Ovary (tissue), 3 donors: ENCODE measurements around the gene SNHG17.

Experiments
- EP300 ChIP-seq: sonication (generic); formaldehyde crosslinking; IDR thresholded peaks from one replicate; pipeline ENCODE4 v1.6.1; 2017; ENCODE audit warnings: antibody characterized with exemption
- POLR2A ChIP-seq: fragments of 450-650 bp; IDR thresholded peaks from one replicate; pipeline ENCODE4 v1.6.1; 2017; ENCODE audit warnings: antibody characterized with exemption, mild to moderate bottlenecking, moderate library complexity
- TF ChIP-seq, protein P1 (sequence below), 3 donors: fragments of 450-650 bp in 2 of 3; fragments of 200-600 bp in 1 of 3; IDR thresholded peaks; one replicate each; pipeline versions ENCODE4 v1.5.1 to v1.8.0; 2016 to 2022; ENCODE audit warnings: antibody characterized with exemption in 3 of 3, mild to moderate bottlenecking in 1 of 3
- donor health status: DM: no; HTN: no; CAD: no.

DNA sequence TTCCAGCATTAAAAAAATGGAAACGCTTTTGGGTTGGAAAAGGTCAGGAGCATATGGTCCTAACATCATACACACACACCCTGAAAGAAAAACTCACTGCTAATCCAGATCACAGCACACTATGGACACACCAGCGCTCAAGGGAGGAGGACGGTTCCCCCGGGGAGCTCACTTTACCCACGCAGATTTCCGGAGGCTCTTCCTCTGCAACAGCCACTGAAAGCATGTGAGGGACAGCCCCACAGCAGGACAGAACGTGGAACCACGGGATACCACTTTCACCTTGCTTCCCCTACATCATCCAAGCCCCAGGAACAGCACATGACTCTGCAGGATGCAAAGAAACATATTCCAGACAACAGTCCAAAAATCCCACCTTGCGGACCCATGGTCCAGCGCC lies 13.2 kb downstream of the SNHG17 start:
- TF ChIP-seq, protein P1, sequence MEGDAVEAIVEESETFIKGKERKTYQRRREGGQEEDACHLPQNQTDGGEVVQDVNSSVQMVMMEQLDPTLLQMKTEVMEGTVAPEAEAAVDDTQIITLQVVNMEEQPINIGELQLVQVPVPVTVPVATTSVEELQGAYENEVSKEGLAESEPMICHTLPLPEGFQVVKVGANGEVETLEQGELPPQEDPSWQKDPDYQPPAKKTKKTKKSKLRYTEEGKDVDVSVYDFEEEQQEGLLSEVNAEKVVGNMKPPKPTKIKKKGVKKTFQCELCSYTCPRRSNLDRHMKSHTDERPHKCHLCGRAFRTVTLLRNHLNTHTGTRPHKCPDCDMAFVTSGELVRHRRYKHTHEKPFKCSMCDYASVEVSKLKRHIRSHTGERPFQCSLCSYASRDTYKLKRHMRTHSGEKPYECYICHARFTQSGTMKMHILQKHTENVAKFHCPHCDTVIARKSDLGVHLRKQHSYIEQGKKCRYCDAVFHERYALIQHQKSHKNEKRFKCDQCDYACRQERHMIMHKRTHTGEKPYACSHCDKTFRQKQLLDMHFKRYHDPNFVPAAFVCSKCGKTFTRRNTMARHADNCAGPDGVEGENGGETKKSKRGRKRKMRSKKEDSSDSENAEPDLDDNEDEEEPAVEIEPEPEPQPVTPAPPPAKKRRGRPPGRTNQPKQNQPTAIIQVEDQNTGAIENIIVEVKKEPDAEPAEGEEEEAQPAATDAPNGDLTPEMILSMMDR (IDR thresholded peaks at IDR 0.05) = no peak
- TF ChIP-seq EP300 = no peak
- no peak for TF ChIP-seq POLR2A
